IPS DF 6.9 (cell line): ENCODE results near the gene SLC22A12.

Experiments used
- DNase-seq: peaks from one replicate; pipeline ENCODE4 v3.0.0-alpha.2; 2013; ENCODE audit warnings: low read depth, low spot score
- H3K27ac ChIP-seq: one replicate; pipeline ENCODE4 v1.5.1; 2013; ENCODE audit warnings: low read length, control low read depth
- H3K27me3 ChIP-seq: 2 replicates; pipeline ENCODE4 v1.6.1; 2013; ENCODE audit warnings: mild to moderate bottlenecking, low read length; ENCODE audit not compliant: control insufficient read depth, insufficient read depth
- H3K36me3 ChIP-seq: 2 replicates; pipeline ENCODE4 v1.6.1; 2013; ENCODE audit warnings: low read length; ENCODE audit not compliant: control insufficient read depth, insufficient read depth
- H3K4me1 ChIP-seq: 2 replicates; pipeline ENCODE4 v1.6.1; 2013; ENCODE audit warnings: low read length; ENCODE audit not compliant: control insufficient read depth, insufficient read depth
- H3K4me3 ChIP-seq: 2 replicates; pipeline ENCODE4 v1.5.1; 2013; ENCODE audit warnings: mild to moderate bottlenecking, low read length
- H3K9me3 ChIP-seq: 2 replicates; pipeline ENCODE4 v1.6.1; 2013; ENCODE audit warnings: low read length, inconsistent platforms; ENCODE audit not compliant: control insufficient read depth, insufficient read depth
- WGBS: extraction: QIAGEN DNeasy Blood & Tissue Kit; methylation state at CpG from one replicate; pipeline ENCODE4 v1.1.7; 2013; ENCODE audit warnings: mixed read lengths, missing lambda C conversion rate; ENCODE audit not compliant: insufficient read length, insufficient coverage; 5-methylcytosine and 5-hydroxymethylcytosine counted together

Gene SLC22A12

GRCh38 chr11:64627371-64627770, 36.4 kb downstream of the SLC22A12 start:
- WGBS, result no CpG with 5 or more reads among the region's 4 CpGs
- H3K4me3 ChIP-seq, result no peak overlapping the region
- H3K36me3 ChIP-seq, result no peaks in the 10 kb centered on the region
- no peaks in the 10 kb centered on the region for H3K9me3 ChIP-seq
- H3K27ac ChIP-seq, result no peak overlapping the region
- no peaks in the 10 kb centered on the region for H3K27me3 ChIP-seq
- H3K4me1 ChIP-seq, result peaks cover 4% of the 10 kb centered on the region
- DNase-seq, result no peak

- no peak for DNase-seq
- H3K9me3 ChIP-seq, result no peaks in the 10 kb centered on the region
- peaks cover 4% of the 10 kb centered on the region for H3K4me1 ChIP-seq
- no CpG with 5 or more reads among the region's 2 CpGs for WGBS
- no peaks in the 10 kb centered on the region for H3K27me3 ChIP-seq
- no peak overlapping the region for H3K4me3 ChIP-seq
- H3K36me3 ChIP-seq, result no peaks in the 10 kb centered on the region
- no peak overlapping the region for H3K27ac ChIP-seq
These were observed 37.6 kb downstream of the SLC22A12 start for GRCh38 chr11:64628596-64628995.

- Histone ChIP-seq H3K4me1 (peaks cover 4% of the 10 kb centered on the region), H3K27me3 (no peaks in the 10 kb centered on the region), H3K9me3 (no peaks in the 10 kb centered on the region), H3K27ac (no peak overlapping the region), H3K4me3 (no peak overlapping the region), H3K36me3 (no peaks in the 10 kb centered on the region)
- DNase-seq, result no peak
- no CpG with 5 or more reads among the region's 6 CpGs for whole genome bisulfite sequencing
These were observed 38.1 kb downstream of the SLC22A12 start for GRCh38 chr11:64629103-64629502.

GRCh38 chr11:64629796-64630562, 39.0 kb downstream of the SLC22A12 start:
- H3K4me1 ChIP-seq, result peaks cover 4% of the 10 kb centered on the region
- 100% methylated on average over 2 of the region's 56 CpGs for WGBS
- H3K9me3 ChIP-seq, result no peaks in the 10 kb centered on the region
- no peaks in the 10 kb centered on the region for H3K27me3 ChIP-seq
- H3K36me3 ChIP-seq, result no peaks in the 10 kb centered on the region
- no peak for DNase-seq
- peak overlapping the region; percentile 10; the same call in 1 of the 2 replicates for H3K4me3 ChIP-seq
- H3K27ac ChIP-seq, result no peak overlapping the region

- H3K4me1 ChIP-seq, result peaks cover 4% of the 10 kb centered on the region
- H3K27me3 ChIP-seq, result no peaks in the 10 kb centered on the region
- no peak overlapping the region for H3K27ac ChIP-seq
- no peak overlapping the region for H3K4me3 ChIP-seq
- no peaks in the 10 kb centered on the region for H3K9me3 ChIP-seq
- no CpG with 5 or more reads among the region's 4 CpGs for WGBS
- no peak for DNase-seq
- H3K36me3 ChIP-seq, result no peaks in the 10 kb centered on the region
These were observed 40.7 kb downstream of the SLC22A12 start for GRCh38 chr11:64631675-64632074.

- H3K27ac ChIP-seq, result no peak overlapping the region
- H3K27me3 ChIP-seq, result no peaks in the 10 kb centered on the region
- no peaks in the 10 kb centered on the region for H3K9me3 ChIP-seq
- H3K4me3 ChIP-seq, result no peak overlapping the region
- H3K36me3 ChIP-seq, result no peaks in the 10 kb centered on the region
- no CpG with 5 or more reads among the region's 6 CpGs for WGBS
- peaks cover 6% of the 10 kb centered on the region for H3K4me1 ChIP-seq
- DNase-seq, result no peak
These were observed 41.2 kb downstream of the SLC22A12 start for GRCh38 chr11:64632237-64632636.

- Histone ChIP-seq H3K27me3 (no peaks in the 10 kb centered on the region), H3K4me1 (peaks cover 9% of the 10 kb centered on the region), H3K9me3 (no peaks in the 10 kb centered on the region), H3K27ac (no peak overlapping the region), H3K4me3 (no peak overlapping the region), H3K36me3 (no peaks in the 10 kb centered on the region)
- DNase-seq, result no peak
- no CpG with 5 or more reads among the region's 10 CpGs for WGBS
These were observed 41.6 kb downstream of the SLC22A12 start for GRCh38 chr11:64632654-64633053.

GRCh38 chr11:64633555-64634159, 42.6 kb downstream of the SLC22A12 start:
- Histone ChIP-seq H3K36me3 (no peaks in the 10 kb centered on the region), H3K27ac (no peak overlapping the region), H3K27me3 (peaks cover 2% of the 10 kb centered on the region; the same call in 1 of the 2 replicates), H3K4me3 (no peak overlapping the region), H3K4me1 (peaks cover 10% of the 10 kb centered on the region), H3K9me3 (no peaks in the 10 kb centered on the region)
- WGBS, result no CpG with 5 or more reads among the region's 7 CpGs
- no peak for DNase-seq

GRCh38 chr11:64637334-64638017, 46.5 kb downstream of the SLC22A12 start:
- peaks cover 39% of the 10 kb centered on the region for H3K27me3 ChIP-seq
- H3K36me3 ChIP-seq, result no peaks in the 10 kb centered on the region
- no peak overlapping the region for H3K27ac ChIP-seq
- DNase-seq, result no peak
- H3K4me1 ChIP-seq, result peaks cover 7% of the 10 kb centered on the region
- H3K4me3 ChIP-seq, result peak overlapping the region; percentile 30; the same call in 1 of the 2 replicates
- no CpG with 5 or more reads among the region's 15 CpGs for WGBS
- no peaks in the 10 kb centered on the region for H3K9me3 ChIP-seq

GRCh38 chr11:64638018-64638665, 47.1 kb downstream of the SLC22A12 start:
- Histone ChIP-seq H3K36me3 (no peaks in the 10 kb centered on the region), H3K9me3 (no peaks in the 10 kb centered on the region), H3K4me3 (peak overlapping the region; percentile 30; the same call in 1 of the 2 replicates), H3K27ac (no peak overlapping the region), H3K27me3 (peaks cover 40% of the 10 kb centered on the region), H3K4me1 (peaks cover 7% of the 10 kb centered on the region)
- DNase-seq, result no peak
- no CpG with 5 or more reads among the region's 37 CpGs for WGBS
